NCI-H526 (cell line): ENCODE measurements around the gene COL21A1.
"Not testable (repeated sequence)": the region's sequence is repeated elsewhere in the genome, so short reads cannot be mapped to it uniquely, and the experiment has no call there.

Experiments
- DNase-seq, 2 experiments: peaks; one replicate each; lab custom pipeline; 2025; lab: John Stamatoyannopoulos, UW

Gene COL21A1

GRCh38 chr6:56048601-56049000, 198.8 kb downstream of the COL21A1 start:
- no peak for DNase-seq

- no peak for DNase-seq
Measured at GRCh38 chr6:56047931-56048540, 199.3 kb downstream of the COL21A1 start.

- no peak for DNase-seq
Measured at GRCh38 chr6:56046576-56046975, 200.8 kb downstream of the COL21A1 start.

GRCh38 chr6:56043761-56044160, 203.6 kb downstream of the COL21A1 start:
- DNase-seq, result no peak

- no peak for DNase-seq
Measured at GRCh38 chr6:56043076-56043475, 204.3 kb downstream of the COL21A1 start.

- DNase-seq, result no peak
Measured at GRCh38 chr6:56041591-56041990, 205.8 kb downstream of the COL21A1 start.

- no peak for DNase-seq
Measured at GRCh38 chr6:56040889-56041301, 206.5 kb downstream of the COL21A1 start.

GRCh38 chr6:56040223-56040622, 207.2 kb downstream of the COL21A1 start:
- DNase-seq, result no peak

GRCh38 chr6:56038764-56039163, 208.6 kb downstream of the COL21A1 start:
- no peak for DNase-seq

- no peak for DNase-seq
Measured at GRCh38 chr6:56037601-56038000, 209.8 kb downstream of the COL21A1 start.

- no peak for DNase-seq
Measured at GRCh38 chr6:56036916-56037600, 210.3 kb downstream of the COL21A1 start.

- no peak for DNase-seq
Measured at GRCh38 chr6:56033401-56033800, 214.0 kb downstream of the COL21A1 start.

- DNase-seq, result no peak
Measured at GRCh38 chr6:56032715-56033260, 214.6 kb downstream of the COL21A1 start.

- no peak for DNase-seq
Measured at GRCh38 chr6:56027865-56028264, 219.5 kb downstream of the COL21A1 start.

GRCh38 chr6:56026455-56027180, 220.8 kb downstream of the COL21A1 start:
- DNase-seq, result no peak

- peak in 1 of 2 experiments; percentile 2 for DNase-seq
Measured at GRCh38 chr6:56025795-56026194, 221.6 kb downstream of the COL21A1 start.

- no peak for DNase-seq
Measured at GRCh38 chr6:56024931-56025330, 222.4 kb downstream of the COL21A1 start.

- no peak for DNase-seq
Measured at GRCh38 chr6:56023829-56024228, 223.6 kb downstream of the COL21A1 start.

GRCh38 chr6:56022678-56023077, 224.7 kb downstream of the COL21A1 start:
- DNase-seq, result no peak

GRCh38 chr6:56021943-56022342, 225.4 kb downstream of the COL21A1 start:
- peak in 1 of 2 experiments; percentile 65 for DNase-seq

GRCh38 chr6:56019973-56020372, 227.4 kb downstream of the COL21A1 start:
- DNase-seq, result no peak

GRCh38 chr6:56017198-56017597, 230.2 kb downstream of the COL21A1 start:
- no peak for DNase-seq

- not testable (repeated sequence) for DNase-seq
Measured at GRCh38 chr6:56014039-56014438, 233.3 kb downstream of the COL21A1 start.
